NCI-H1436 treated with DMSO at 0.1 percent for 48 hours (cell line): ENCODE data around the gene RAB3C.
"Not testable (repeated sequence)": the region's sequence is repeated elsewhere in the genome, so short reads cannot be mapped to it uniquely, and the experiment has no call there.

Experiments
- DNase-seq: peaks from one replicate; lab custom pipeline; 2025; lab: John Stamatoyannopoulos, UW

Gene RAB3C

DNA sequence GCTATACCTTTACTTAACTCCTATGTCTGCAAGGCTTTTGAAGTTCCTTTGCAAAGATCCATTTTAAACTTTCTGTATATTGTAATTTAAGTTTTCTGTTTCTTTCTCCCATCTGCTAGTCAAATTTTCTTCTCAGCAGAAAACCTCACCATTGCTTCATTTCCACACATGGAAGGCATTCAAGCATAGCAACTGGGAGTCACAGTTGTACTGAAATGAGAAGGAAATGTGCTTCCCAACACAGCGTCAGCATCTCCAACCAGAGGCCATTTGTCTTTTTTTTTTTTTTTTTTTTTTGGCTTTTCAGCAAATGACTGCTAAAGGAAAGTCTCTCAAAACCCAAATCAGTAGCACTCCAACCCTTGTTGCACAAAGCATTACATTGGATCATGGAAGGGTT lies 92.5 kb downstream of the RAB3C start:
- DNase-seq, result no peak

DNA sequence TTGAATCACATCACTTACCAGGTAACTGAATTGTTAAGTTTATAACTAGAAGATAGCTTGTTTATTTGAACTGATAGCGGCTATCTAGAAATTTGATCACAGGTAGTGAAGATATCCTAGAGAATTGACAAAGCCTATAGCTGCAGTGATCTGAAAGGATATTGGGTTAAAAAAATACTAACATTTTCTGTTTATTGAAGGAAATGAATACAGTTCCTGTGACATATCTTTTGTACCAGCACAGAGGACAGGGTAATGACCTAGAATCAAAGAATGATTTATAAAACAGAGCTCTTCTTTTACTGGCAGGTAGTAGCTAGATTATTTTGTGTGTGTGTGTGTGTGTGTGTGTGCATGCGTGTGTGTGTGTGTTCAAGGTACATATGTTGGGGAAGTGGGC lies 94.8 kb downstream of the RAB3C start:
- no peak for DNase-seq

DNA sequence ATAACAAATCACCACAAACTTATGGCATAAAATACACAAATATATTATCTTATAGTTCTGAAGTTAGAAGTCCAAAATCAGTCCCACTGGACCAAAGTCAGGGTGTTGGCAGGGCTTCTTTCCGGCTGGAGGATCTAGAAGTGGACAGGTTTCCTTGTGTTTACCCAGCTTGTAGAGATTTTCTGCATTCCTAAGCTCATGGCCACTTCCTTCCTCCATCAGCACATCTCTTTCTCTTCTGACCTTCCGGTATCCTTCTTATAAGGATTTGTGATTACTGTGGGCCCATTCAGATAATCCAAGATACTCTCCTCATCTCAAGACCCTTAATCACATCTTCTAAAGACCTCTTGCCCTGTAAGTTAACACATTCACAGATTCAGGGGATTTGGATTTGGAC lies 97.6 kb downstream of the RAB3C start:
- DNase-seq, result no peak

DNA sequence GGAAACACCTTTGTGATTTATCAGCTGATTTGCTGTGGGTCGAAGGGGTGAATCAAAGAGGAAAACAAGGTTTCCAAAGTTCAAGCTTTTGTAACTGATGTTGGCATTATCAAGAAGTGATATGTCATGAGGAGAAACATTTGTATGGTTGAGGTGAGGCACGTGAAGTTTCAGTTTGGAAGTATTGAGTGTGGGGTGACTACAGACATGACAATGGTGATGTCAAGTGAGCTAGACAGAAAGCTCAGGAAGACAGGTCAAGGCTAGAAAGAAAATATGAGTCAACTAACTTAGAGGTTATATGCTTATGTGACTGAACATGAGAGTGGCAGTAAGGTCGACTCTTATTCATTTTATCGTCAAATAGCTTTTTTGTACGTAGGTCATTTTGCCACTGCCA lies 99.1 kb downstream of the RAB3C start:
- no peak for DNase-seq

DNA sequence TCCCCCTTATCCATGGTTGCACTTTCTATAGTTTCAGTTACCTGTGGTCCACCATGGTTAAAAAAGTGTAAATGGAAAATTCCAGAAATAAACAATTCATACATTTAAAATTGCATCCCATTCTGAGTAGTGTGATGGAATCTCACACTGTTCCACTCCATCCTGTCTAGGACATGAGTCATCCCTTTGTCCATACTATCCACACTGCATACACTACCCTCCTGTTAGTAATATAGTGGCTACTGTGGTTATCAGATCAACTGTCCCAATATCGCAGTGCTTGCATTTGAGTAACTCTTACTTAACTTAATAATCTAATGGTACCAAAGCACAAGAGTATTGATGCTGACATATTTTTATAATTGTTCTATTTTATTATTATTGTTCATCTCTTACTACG lies 100.7 kb downstream of the RAB3C start:
- no peak for DNase-seq

DNA sequence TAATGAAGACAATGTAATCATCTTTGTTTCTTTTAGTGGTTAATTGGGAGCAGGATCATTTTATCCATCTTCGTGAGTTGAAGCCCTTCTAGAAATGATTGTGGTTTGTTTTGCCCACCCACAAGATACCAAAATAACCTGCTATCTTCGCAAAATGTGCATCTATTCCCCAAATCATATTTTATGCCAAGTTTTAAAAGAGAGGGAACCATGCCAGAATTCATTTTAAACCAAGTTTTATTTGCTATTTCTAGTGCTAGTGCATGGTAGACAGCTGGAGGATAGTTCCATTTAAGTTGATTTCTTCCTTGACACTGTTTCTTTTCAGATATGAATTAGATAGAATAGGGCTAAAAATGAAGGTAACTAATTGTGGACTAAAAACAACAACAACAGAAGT lies 104.2 kb downstream of the RAB3C start:
- no peak for DNase-seq

DNA sequence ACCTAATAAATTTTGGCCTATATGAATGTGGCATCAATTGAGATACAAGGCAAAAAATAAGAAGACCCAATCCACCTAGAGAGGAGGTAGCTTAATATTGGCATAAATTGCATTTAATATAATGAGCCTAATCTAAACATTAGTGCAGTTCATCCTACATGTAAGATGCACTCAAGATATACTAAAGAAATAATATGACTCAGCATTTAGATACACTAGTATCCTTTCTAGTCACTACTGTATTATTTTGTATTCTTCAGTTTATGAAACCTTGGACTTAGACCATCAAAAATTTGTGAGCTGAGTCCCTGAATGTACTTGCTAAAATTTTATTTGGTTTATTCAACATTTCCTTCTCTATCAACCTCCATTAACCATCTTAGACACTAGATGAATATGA lies 104.7 kb downstream of the RAB3C start:
- no peak for DNase-seq

DNA sequence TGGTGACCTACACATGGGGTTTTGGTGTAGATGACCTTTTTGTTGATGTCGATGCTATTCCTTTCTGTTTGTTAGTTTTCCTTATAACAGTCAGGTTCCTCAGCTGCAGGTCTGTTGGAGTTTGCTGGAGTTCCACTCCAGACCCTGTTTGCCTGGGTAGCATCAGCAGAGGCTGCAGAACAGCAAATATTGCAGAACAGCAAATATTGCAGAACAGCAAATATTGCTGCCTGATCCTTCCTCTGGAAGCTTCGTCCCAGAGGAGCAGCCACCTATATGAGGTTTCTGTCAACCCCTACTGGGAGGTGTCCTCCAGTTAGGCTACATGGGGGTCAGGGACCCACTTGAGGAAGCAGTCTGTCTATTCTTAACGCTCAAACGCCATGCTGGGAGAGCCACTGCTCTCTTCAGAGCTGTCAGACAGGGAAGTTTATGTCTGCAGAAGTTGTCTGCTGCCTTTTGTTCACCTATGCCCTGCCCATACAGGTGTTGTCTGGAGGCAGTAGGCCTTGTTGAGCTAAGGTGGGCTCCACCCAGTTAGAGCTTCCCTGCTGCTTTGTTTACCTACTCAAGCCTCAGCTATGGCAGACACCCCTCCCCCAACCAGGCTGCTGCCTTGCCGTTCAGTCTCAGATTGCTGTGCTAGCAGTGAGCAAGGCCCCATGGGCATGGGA lies 116.3 kb downstream of the RAB3C start:
- not testable (repeated sequence) for DNase-seq

DNA sequence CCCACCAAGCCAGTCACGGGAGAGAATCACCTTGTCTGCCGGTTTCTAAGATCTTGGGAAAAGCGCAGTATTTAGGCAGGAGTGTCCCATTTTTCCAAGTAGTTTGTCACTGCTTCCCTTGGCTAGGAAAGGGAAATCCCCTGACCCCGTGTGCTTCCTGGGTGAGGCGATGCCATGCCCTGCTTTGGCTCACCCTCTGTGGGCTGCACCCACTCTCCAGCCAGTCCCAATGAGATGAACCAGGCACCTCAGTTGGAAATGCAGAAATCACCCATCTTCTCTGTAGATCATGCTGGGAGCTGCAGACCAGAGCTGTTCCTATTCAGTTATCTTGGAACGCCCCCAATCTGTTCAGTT lies 116.9 kb downstream of the RAB3C start:
- DNase-seq, result no peak

DNA sequence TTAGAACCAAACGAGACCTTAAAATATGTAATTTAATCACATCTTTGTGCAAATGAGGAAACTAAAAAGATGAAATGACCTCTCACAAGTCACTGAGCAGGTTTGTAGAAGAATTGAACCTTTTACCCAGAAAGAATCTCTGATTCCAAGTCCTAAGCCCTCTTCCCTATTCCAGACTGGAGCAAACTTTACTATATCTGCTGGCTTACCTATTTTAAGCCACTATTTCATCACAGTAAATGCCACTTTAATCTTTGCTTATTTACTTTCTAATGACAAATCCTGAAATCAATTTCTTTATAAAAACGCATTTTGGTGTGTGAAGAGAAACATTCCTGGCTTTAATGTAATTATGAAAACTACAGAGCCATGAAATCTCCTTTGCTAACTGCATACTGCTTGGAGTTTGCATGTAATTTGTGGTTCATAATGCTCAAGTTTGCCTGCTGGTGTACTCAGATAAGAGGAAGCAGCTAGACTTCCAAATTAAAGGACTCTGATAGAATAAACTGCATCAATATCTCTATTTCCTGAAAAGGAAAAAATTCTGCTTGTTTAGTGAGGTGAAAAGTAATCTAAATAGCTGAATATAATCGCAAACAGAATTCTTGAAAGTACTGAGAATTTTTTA lies 121.2 kb downstream of the RAB3C start:
- no peak for DNase-seq

DNA sequence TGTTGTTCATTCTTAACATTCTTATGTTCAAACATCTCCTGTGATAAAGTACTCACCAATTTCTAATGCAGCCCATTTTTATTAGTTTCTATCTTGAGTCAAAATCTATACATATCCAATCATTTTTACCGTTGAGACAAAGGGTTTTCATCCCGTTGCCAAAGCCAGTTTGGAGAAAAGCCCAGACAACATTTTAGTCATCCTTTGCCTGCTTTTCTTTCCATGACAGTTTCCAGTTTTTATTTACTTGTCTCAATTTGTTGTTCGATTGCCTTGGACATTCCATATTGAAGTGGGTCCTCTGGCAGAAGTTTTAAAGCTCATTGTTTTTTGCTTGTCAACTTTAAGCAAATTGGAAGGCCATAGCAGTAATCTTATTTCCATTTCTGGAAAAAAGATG lies 123.9 kb downstream of the RAB3C start:
- no peak for DNase-seq

DNA sequence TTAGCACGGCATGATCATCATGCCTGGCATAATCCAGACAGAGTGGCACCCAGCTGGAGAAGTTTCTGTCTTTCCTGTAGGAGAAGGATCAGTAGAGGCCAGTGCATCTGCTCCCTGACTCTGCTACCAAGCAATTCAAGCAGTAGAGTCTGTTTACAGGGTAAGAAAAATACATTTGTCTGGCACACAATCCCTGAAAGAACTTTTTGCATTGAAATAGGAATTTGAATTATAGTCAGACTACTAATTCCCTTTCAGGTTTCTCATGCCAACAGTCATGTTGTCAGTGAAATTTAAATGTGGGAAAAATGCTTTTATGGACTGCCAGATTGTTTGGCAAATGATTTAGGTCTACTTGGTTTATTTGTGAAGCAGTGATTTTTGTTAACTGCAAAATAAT lies 125.6 kb downstream of the RAB3C start:
- DNase-seq, result no peak

DNA sequence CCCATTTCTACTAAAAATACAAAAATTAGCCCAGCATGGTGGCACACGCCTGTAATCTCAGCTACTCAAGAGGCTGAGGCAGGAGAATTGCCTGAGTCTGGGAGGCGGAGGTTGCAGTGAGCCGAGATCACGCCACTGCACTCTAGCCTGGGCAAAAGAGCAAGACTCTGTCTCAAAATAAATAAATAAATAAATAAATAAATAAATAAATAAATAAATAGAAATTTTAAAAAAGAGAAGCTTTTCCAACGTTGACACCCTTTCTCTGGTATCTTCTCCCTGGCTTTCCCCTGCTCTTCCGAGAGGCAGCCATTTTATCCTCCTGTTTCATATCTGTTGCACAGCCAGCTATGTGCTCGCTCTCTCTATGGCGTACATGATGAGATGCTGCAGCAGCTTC lies 127.5 kb downstream of the RAB3C start:
- not testable (repeated sequence) for DNase-seq

DNA sequence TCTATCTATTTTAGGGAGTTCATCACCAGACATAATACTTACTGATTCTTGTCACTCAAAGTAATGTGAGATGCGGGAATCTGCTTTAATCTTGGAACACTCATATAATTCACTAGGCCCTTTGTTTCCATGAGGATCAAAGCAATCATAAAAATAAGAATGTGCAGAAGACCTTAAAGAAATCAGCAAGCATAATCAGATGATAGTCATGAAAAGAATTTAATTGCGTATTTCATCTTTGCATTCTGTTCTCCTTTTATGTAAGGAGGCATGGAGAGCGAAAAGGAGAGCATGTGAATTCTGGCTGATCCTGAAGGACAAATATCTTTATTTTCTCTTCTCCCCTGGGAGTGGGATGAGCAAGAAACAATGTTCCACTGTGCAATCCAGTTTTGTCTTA lies 128.0 kb downstream of the RAB3C start:
- DNase-seq, result no peak

DNA sequence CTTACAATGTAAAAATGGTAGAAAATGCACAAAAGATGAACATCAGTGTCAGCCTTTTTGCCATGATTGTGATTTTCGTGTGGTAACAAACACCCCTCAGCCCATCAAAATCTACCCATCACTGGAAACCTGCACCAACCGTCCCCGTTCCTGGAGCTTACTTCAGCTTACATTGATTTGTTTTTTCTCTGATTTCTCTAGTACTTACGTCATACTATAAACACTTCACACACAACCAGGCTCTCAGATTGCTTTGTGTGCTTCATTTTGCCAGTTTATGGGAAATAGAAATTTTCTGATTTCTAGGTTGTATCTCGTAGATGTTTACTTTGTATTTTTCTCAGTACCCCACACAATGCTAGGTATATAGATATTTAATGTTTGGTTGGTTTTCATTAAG lies 129.1 kb downstream of the RAB3C start:
- no peak for DNase-seq

DNA sequence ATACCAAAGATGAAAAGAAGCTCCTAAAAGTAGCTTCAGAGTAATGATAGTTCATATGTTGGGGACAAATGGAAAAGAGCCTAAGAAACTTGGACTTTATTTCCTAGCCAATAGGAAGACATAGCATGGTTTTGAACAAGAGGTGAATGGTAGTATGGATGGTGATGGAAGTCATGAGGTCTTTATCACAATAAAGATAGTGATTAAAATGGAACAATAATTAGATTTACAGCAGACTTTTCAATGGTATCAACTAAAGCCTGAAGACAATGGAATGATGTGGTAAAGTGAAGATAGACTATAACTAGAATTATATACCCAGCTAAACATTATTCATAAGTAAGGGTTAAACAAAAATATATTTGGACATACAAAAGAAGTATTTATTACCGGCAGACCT lies 131.2 kb downstream of the RAB3C start:
- no peak for DNase-seq

DNA sequence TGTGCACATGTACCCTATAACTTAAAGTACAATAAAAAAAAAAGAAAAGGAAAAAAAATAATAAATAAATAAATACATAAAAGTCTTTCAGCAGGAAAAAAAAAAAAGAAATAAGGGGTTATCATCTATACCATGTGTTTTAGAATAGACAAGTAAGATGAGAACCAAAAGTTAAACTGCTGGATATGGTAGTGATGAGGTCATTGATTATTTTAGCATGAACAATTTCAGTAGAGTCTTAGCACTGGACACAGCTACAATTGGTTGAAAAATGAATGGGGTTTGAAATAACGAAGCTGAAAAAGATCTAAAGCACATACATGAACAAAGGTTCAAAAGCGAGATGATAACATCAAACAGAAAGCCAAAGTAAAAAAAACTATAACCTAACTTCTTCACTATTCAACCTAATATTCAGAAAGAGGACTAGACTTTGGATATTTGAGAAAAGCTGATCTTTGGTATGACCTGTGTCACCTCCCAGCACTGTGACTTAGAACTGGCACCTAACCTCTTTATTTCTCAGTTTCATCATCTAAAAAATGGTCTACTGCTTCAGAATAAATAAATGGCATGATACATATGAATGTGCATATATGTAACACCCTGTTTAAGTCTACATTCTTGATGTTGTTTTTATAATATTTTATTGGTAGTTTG lies 133.3 kb downstream of the RAB3C start:
- DNase-seq, result no peak

DNA sequence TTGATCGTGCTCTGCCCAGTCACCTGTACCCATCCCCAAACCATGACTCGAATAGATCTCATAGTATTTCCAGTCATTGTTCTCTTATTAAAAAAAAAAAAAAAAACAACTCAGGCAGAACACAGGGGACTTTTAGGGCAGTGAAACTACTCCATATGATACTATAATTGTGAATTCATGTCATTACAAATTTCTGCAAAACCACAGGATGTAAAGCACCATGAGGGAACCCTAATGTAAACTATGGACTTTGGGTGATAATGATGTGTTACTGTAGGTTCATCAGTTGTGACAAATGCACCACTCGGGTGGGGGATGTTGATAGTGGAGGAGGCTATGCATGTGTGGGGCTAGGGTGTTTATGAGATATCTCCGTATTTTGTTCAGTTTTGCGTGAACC lies 133.8 kb downstream of the RAB3C start:
- no peak for DNase-seq

DNA sequence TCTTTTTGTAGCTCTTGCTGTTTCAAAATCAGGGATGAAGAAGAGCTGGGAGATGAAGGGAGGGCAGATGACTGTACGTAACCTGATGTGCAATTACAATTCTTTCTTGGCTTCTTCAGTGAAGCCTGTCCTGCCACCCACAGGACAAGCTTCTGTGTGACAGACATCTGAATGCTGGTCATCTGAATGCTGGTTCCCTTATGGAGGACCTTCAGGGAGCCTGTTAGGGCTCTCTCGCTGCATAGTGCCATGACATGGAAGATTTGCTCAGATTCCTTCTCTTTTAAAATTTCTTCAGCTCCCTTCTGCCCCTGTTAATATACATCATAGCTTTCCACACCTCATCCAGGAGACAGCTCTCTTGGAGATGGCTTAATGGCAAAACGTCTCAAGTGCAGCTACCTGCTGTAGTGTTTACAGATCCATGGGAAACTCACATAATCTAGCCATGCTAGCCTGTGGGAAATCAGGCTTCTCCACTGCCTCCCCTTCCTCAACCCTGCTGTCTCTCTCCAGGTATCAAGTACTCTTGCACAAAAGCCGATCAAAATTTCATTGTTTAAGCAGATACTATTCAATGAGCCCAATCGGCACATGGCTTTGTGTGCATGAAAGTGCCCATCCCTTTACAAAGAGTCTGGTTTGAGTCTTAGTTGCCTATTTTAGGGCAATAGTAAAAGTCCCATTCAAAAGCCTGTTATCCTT lies 134.6 kb downstream of the RAB3C start:
- DNase-seq, result no peak

DNA sequence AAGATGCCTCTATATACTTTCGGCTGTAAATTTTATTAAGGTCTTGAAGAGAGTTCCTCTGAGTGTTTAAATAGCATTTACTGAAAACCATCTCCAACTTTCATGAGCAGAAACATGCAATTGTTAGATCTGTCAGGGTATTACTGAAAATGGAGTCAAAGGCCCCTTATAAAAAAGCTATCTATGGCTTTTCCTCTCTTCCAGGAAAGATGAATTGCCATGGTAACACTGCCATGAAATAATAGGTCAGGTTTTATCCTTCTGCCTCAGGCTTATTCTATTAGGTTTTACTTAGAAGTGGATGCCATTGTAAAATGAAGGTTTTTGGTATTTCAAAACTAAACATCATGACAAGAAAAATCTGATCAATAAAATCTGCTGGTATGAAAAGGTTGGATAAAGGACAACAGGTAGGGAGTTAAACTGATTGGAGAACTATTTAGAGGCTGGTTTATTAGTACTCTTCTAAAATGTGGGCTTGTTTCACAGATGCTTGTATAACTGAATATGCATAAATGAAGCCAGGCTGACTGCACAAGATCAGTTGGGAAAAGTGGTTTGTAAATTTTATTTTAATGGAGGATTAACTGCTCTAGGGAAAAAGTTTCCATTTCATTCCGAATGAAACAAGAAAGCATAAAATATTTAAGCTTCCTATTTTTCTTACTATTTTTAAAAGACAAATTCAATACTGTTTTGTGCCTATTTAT lies 135.5 kb downstream of the RAB3C start:
- no peak for DNase-seq

DNA sequence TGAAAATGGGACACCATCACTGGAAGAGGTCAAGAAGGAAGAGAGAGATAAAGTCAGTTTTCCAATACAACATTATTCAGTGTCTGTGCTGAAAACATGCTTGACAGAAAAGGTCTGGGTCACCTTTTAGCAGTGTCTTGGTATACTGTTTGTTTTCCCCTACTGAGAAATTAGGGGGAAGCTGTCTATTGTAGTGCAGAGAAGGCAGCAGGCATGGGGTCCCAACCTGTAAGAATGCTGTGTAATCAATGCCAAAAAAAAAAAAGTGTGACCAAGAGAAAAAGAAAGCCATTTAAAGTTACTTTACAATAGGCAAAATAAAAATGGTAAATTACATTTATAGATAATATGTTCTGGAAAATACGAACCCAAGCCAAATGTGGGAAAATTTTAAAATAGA lies 139.3 kb downstream of the RAB3C start:
- DNase-seq, result no peak

DNA sequence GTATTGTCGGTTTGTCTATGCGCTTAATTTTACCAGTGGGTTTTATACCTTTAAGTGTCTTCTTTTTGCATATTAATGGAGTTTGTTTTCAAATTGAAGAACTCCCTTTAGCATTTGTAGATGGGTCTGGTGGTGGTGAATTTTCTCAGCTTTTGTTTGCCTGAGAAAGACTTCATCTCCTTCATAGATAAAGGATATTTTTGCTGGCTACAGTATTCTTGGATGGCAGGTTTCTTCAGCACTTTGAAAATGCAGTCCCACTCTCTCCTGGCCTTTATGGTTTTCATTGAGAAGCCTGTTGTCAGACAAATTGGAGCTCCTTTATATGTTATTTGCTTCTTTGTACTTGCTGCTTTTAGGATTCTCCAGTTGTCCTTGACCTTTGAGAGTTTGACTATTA lies 142.1 kb downstream of the RAB3C start:
- DNase-seq, result no peak

DNA sequence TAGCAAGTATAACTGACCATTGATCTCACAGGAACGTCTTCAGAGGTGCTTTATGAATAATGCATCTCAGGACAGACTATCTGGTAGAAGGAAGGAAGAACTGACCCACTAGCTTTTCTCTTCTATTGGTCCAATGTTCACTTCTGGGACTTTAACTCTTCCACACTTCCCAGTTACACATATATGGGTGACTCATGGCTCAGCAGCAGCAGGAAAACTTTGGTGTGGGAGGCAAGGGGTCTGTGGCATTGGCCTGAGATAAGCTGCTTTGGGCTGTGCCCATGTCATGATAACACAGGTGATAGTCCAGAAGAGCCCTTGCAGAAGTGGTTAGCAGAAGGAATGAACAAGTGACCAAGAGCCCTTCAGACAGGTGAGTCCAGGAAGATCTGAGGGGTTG lies 148.8 kb downstream of the RAB3C start:
- DNase-seq, result no peak
